C4-2B (cell line): ENCODE measurements around the gene KCNA4.

Experiments used
- CTCF ChIP-seq: fragments of 450-650 bp; conservative IDR thresholded peaks from 2 replicates; pipeline ENCODE4 v1.5.1; 2017; ENCODE audit warnings: mild to moderate bottlenecking
- ZFX ChIP-seq: fragments of 450-650 bp; IDR thresholded peaks from 2 replicates; pipeline ENCODE4 v1.6.1; 2017

- TF ChIP-seq CTCF (no peak), ZFX (no peak)
Measured at GRCh38 chr11:29963036-29963435, 53.8 kb downstream of the KCNA4 start.
